ENCODE measurements around the gene CARD19.
"Not testable (repeated sequence)": the region's sequence is repeated elsewhere in the genome, so short reads cannot be mapped to it uniquely, and the experiment has no call there.

Gene CARD19

DNA sequence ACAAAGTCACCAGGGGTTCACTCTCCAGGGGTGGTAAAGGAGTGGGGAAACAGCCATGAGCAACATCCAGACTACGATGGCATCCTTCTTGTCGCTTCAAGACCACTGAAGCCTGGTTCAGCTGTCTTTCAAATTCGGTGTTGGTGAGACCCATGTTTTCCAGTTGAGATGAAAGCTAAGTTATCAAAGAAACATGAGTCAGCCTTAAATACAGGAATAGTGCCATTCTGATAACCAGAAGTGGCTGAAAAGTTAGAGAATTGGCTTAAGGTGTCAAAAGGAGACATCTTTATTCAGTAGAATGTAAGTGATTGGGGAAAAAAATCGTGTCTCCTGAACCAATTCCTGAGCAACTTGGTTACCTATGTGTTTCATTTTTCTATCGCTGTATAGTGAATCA is 7.0 kb upstream of the CARD19 start:
- DNase-seq, result no peak

DNA sequence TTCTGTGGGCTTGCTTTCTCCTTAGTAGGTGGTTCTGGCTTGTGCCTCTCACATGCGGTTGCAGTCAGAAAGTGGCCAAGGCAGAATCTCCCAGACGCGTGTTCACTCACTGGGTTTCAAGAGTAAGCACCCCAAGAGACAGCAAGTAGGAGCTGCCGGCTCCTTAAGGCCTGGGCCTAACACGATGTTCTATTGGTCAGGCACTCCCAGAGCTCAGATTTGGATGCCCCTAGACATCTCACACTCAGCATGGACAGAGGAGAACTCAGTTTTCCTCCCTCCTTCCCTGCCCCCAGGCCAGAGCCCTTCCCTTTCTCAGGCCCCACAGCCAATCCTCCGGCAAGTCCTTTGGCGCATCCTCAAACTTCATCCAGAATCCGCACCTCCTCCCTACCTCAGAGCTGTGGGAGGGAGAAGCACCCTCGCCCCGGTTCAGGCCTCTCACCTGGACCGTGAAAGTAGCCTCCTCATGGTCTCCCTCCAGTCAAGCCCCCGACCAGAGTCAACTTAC is 6.5 kb upstream of the CARD19 start:
- DNase-seq, result no peak

DNA sequence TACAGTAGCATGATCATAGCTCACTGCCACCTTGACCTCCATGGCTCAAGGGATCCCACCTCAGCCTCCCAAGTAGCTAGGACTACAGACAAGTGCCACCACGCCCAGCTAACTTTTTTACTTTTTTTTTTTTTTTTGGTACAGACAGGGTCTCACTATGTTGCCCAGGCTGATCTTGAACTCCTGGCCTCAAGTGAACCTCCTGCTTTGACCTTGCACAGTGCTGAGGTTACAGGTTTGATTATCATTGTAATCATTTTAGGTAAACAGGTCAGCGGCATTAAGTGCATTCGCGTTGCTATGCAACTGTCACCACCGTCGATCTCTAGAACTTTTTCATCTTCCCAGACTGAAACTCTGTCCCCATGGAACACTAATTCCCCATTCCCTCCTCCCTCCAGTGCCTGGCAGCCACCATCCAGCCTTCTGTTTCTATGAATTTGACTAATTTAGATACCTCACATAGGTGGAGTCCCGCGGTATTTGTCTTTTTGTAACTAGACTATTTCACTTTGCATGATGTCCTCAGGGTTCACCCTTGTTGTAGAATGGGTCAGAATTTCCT is 5.8 kb upstream of the CARD19 start:
- no peak for DNase-seq

DNA sequence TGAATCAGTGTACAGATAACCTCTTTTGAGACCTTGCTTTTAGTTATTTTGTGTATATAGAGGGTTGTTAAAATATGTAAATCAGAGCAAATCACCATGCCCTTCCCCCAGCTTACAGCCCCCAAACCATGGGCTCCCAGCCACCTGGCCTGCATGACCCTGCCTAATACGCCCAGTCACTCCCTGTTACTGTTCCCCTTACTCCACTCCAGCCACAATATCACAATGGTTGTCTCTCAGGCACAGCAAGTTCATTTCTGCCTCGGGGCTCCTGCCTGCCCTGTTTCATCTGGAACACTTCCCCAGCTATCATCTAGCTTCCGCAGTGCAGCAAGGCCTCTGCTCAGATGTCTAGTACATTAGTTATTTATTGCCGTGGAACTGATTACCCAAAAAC is 5.0 kb upstream of the CARD19 start:
- DNase-seq, result no peak

DNA sequence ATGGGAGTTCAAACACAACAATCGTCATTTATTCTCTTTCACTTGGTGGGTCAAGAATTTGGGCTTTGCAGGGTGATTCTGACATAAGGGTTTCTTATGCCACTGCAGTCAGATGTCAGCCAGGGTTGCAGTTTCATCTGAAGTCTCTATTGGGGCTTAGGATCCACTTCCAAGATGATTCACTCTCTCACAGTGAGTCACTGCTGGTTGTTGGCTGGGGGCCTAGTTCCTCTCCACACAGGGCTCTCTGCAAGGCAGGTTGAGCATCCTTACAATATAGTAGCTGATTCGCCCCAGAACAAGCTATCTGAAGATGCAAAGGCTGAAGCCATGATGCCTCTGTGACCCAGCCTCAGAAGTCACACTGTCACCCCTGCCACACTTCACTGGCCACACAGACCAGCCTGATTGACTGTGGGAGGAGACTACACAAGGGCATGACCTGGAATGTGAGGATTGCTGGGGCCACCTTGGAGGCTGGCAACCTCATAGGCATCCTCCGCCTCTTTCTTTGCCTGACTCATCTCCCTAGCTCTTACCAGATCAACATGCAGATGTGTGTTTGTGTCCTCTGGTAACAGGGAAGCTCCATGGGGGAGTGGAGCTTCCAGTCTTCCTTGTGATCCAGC is 4.5 kb upstream of the CARD19 start:
- peak; percentile 54 to 71 for DNase-seq

DNA sequence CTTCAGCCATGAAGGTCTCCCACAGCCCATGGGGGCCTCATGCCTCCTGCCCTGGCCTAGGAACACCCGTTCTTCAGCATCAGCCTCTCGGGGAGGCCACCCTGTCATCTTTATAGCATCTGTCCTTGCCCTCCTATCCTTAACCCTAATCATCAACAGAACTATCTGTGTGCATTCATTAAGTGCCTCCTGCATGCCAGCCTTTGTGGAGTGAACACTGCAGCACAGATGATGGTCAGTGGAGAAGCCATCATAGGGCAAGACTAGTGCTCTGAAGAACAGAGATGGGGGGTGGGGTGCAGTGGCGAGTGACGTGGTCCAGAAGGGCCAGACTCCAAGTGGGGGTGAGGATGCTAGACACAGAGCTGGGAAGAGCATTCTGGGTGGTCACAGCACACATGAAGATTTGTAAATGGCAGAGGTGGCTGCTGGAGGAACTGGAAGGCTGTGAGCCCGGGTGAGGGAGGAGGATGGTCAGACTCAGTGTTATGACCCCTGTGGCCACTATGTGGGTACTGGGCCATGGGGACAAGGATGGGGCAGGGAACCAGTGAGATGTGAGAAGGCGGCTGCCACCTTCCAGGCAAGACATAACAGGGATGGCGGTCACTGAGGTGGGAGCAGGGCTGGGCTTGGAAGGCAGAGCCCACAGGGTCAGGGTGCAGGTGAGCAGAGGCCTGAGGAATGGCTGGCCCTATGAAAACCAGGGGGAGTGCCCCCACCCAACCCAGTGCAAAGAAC is 3.6 kb upstream of the CARD19 start:
- no peak for DNase-seq

DNA sequence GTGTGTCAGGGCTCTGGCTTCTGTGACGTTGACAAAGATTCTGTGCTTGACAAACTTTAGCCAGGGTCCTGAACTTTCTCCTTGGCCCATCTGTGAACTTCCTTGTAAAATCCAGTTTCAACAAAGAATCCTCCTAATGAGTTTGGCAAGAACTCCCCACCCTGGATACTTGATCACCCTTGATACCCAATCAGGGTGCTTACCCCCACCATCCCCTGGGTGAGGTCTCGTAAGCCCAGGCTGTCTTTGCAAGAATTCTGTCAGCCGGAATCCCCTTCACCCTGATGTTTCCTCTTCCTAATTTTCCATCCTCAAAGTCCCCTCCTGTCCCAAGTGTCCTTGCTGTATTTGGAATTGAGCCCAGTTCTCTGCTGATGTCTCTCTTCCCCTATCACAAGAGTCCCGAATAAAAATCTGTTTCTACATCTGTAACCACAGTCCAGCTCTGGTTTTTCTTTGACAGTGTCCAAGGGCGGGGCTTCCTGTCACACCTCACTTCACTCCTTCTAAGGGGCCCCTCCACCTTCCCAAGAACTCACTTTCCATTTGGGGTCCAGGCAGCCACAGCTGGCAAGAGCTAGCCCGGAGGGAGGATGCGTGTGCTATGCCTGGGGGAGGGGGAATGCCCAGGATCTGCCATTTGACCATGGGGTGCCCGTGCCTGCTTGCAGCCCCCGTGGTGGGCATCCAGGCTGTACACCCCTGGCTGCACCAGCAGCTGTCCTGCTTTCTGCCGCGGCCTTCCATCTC is 2.7 kb upstream of the CARD19 start:
- peak; percentile 48 to 55 for DNase-seq

DNA sequence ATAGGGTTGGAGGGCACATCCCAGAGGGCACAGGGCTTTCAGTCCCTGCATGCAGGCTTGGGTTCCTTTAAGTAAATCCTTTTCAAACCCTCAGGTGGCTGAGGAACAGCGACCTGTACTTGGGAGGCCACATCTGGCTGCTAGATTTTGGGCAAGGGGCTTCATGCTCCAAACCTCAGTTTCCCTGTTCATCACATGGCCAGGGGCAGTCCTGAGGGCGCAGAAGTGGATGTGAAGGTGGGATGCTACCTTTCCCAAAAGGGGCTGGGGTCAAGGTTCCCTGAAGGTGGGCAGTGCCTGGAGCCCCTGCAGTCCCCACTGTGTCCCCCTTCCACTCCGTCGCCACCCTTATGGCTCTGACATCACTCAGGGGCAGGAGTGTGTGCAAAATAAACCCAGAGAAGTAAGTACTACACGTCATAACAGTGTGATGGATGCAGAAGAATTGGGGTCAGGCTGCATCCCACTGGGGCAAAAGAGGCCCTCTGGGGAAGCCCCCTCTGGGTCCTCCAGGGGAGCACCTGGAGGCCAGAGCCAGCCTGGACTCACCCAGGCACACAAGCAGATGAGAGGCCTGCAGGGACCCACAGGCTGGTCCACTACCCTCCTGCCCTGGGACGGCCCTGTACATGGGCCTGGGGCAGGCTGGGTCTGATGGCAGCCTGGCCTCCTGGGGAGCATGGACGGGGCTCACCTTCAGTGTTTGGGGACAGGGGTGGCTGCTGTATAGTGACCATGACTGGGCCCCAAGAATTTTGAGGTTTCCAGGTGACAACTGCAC is 1.9 kb upstream of the CARD19 start:
- DNase-seq, result no peak

DNA sequence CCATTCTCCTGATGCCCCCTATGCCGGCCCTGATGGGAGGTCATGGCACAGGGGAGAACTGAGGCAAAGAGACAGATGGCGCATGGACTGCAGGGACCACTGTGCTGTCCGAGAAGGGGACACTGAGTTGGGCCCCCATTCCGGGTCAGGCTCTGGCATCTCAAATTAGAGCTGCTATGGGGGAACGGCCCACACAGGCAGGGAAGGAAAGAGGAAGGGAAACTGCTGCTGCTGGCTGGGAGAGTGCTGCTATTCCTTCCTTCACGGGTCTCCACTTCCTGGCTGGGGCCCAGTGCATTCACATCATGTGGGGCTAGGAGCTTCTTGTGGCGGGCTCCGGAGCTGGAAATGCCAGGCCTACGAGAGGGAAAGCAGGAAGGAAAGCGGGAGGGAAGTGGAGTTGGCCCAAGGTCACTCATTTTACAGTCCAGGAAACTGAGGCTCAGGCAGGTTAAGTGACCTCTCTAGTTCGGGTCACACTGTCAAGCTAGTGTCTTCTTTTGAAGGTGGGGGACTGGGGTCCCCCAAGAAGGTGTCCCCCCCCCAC is 1.3 kb upstream of the CARD19 start:
- DNase-seq, result peak; percentile 76 to 80

DNA sequence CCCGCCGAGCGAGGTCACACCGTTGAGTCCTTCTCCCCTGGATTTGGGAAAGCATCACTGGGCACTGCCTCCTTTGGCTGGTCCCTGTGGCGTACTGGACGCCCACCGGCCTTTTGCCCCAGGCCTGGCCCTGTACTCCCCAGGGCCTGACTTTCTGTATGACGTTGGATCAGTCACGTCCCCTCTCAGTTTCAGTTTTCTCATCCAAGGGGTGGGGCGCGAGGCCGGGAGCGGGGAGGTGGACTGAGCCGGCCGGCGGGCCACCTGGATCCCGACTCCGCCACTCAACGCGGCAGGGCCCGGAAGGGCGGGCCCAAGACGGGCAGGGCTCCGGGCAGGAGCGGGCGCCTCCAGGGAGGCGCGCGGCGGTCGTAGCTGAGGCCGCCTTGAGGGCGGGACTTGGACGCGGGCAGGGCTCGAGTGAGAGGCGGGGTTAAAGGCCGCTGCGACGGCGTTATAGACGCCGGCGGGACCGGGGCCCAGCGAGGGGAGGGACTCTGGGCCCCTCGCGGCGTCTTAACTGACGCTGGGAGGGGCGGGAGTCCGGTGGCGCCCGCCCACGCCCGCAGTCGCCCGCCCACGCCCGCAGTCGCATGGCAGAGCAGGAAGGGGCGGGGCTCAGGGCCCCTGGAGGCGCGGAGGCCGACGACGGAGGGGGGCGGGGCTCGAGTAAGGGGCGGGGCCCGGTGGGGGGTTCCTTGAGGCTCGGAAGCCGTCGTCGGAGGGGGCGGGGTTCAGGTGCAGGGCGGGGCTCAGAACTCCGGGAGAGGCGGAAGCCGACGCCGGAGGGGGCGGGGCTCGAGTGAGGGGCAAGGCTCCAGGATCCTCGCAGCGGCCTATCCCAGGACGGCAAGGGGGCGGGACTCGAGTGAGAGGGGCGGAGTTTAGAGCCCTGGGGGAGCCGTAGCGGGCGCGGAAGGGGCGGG is 549 bp upstream of the CARD19 start:
- DNase-seq, result peak; percentile 100

DNA sequence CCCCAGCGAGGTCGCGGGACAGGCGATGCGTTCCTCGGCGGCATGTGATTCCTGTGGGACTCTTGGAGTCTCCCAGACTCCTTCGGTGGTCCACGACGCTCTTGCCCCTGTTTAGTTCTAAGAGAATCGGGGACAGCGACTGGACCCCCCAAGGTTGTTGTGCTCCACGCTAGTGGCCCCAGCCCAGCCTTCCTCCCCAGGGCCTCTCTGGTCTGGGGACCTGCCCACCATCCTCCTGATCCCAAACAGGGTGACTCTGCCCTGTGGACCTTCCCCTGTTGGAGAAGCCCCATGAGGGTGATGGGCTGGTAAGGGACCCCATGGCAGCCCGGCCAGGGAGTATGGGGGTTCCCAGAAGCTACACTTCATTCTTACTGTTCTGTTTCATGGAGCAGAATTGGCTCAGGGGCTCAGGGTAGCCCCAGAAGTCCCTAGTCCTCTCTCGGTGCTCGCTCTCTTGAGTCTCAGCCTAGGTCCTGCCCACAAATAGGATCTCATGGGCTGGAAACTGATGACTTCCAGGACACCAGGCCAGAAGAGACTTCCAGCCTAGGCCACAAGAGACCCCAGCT is 880 bp downstream of the CARD19 start:
- DNase-seq, result no peak

DNA sequence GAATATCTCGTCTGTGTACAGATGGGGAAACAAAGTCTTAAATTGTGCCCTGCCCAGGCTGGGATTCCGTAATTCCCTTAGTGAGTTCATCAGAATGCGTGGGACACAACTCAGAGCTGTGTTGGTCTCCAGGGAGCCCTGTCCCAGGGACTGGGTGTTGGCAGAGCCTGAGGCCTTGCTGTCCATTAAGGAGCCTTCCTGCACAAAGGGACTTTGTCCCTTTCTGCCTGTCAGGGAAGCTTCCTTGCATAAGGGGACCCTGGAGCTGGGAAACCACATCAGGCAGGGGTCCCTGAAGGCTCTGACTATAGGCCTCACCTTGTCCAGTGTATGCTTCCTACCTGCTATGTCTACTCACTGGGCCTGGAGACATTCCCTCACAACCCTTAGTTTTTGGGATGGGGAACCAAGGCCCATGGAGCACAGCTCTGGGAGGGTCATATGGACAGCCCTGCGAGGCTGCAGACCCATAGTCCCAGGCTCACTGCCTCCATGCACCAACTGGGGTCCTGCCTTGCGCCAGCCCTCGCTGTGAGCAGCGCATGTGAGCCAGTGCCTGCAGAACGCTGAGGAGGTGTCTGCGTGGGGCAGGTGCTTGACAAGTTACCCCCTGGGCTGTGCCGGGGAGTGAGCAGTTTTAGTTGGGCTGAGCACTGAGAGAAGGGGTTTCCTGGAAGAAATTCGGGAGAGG is 1.6 kb downstream of the CARD19 start:
- peak; percentile 23 to 52 for DNase-seq

DNA sequence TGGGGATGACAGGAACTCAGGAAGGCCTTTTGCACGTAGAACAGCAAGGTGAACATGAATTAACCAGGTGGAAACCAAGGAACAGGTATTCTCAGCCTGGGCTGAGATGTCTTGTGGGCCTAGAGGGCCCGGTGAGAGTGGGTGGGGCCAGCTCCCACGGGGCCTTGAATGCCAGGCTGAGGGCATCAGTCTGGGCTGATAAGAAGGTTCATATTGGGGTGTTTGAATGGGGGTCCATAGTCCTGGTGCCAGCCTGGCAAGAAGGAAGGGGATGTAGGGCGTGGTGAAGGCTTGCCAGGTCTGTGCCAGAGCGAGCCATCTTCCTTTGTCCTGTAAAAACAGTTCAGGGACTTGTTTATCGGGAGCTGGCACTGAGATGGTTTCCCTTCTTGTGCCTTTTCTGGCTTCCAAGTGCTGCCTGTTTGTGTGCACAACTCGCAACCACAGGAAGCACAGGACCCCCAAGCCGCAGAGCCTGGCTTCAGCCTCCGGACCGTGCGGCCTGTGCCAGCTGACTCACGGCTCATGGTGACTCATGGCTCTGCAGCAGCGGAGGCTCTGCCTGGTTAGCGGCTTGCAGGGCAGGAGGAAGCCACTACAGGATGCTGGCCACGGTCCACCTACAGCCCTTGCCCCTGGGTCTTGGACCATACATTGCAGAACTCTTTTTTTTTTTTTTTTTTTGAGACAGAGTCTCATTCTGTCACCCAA is 2.4 kb downstream of the CARD19 start:
- DNase-seq, result peak; percentile 95 to 97

DNA sequence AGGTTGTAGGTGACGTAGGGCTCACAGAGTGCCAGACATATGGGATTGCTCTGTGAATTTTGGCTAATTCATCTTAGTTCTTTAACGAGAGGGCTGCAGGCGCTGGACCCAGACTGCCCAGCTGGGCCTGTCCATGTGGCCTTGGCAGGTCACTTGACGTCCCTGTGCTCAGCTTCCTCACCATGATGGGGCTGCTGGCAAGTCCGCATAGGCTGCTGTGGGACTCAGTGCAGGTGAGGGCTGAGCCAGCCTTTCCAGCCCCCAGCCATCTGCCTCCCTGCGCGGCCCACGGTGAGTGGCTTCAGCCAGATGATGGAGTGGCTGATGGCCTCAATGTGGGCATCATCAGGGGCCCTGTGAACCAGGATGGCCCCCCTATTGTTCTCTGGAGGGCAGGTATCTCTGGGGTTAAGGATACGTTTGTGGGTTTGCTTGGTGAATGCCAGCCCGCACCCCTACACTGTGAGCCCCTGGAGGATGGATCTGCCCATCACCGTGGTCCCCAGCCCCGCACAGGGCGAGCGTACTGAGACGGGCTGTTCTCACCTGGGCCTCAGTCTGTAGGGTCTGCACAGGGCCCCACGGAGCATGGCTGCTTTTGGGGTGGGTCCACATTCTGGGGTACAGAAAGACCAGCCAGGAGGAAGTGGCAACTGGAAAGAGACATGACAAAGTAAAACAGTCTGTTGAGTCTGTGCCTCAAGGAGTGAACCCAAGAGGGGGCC is 3.7 kb downstream of the CARD19 start:
- DNase-seq, result no peak

DNA sequence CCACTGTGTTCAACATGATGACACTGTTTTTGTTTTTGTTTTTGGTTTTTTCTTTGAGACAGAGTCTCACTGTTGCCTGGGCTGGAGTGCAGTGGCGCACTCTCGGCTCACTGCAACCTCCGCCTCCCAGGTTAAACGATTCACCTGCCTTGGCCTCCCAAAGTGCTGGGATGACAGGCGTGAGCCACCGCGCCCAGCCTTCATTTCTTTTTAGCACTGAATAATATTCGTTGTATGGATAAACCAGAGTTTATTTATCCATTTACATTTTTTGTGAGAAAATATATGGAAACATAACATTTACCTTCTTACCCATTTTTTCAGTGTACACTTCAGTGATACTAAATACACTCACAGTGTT is 4.2 kb downstream of the CARD19 start:
- DNase-seq, result no peak

DNA sequence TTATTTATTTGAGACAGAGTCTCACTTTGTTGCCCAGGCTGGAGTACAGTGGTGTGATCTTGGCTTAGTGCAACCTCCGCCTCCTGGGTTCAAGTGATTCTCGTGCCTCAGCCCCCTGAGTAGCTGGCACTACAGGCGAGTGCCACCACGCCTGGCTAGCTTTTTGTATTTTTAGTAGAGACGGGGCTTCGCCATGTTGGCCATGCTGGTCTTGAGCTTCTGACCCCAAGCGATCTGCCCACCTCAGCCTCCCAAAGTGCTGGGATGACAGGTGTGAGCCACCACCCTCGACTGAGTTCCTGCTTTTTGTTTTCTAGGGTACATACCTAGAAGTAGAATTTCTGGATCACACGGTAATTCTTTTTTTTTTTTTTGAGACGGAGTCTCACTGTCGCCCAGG is 5.1 kb downstream of the CARD19 start:
- DNase-seq, result not testable (repeated sequence)

DNA sequence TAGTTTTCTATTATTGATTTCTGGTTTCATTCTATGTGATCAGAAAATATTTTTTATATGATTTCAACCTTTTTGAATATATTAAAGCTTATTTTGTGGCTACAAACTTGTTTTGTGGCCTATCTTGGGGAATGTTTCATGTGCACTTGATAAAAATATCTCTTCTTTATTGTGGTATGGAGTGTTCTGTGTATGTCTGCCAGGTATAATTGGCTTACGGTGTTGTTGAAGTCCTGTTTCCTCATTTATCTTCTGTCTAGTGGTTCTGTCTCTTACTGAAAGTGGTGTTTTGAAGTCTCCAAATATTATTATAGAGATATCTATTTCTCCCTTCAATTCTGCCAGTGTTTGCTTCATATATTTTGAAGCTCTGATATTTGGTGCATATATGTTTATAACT is 9.6 kb downstream of the CARD19 start:
- DNase-seq, result no peak

DNA sequence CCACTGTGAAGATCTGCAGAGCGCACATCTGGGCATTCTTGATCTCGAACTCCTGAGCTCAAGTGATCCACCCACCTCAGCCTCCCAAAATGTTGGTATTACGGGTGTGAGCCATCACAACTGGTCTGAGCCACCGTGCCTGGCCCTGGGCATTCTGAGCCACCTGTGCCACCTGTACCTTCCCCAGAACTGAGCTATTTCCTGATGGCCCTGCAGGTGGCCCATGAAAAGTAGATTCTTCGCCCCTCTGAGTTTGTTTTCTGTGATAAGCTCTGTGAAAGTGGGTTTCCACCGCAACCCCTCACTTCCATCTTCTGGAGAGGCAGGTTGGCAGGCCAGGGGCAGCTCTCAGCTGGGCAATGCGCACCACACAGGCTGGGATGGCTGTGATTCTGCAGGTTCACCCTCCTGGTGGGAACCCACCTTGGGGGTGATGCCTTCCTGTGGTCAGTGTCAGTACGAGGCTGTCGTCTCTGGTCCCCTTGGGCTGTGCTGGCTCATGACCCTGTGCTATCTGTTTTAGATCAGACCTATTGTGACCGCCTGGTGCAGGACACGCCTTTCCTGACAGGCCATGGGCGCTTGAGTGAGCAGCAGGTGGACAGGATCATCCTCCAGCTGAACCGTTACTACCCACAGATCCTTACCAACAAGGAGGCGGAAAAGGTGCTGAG is 11.3 kb downstream of the CARD19 start:
- DNase-seq, result no peak

Data from inflammatory macrophage (primary cell).